PFSK-1 (cell line): Measurements from ENCODE around the gene MED15.

ENCODE experiments used
- POLR2AphosphoS5 ChIP-seq: IDR thresholded peaks from 2 replicates; pipeline ENCODE4 v1.6.1; 2012; ENCODE audit warnings: low read depth, mild to moderate bottlenecking, control low read depth, low read length, moderate library complexity
- TF ChIP-seq, protein P1 (sequence below), 2 experiments: IDR thresholded peaks; 2 replicates each; pipeline versions ENCODE4 v1.6.1 to v1.8.0; 2011 to 2012; ENCODE audit warnings: low read depth in 2 of 2, low read length in 2 of 2, control low read depth in 1 of 2, inconsistent platforms in 1 of 2, mild to moderate bottlenecking in 1 of 2, moderate library complexity in 1 of 2; ENCODE audit not compliant: insufficient read depth in 1 of 2

DNA sequence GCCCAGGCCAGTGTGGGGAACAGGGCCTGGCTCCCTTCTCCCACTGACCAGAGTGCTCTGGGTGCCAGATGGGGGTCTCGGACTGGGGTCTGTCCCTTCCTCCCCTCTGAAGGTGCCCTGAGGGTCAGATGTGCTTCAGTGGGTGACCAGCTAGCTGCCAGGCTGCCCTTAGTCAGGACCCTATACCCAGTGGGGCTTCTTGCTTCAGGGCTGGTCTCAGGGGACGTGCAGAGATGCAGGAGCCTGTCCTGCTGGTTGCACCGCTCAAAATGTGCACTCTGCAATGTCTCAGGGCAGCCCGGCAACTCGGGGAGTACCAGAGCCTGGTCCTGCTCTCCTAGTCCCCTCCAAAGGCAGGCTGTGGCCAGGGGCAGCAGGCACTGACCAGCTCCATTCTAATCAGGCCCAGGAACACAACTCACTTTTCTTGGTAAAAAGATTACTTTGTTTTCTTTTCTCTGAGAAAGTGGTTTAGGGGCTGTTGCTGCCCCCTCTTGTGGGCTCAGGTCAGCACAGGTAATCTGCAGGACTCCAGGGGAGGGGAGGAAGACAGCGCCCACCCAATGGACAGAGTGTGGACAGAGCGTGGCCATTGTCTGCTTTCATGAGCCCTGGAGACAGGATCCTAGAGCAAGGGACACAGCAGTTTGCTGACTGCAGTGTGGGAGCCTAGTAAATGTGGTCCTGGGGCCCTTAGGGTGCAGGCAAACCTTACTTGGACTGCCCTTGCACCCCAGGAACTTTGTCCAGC lies 80.9 kb downstream of the MED15 start:
- TF ChIP-seq POLR2AphosphoS5 = no peak; the same call in 1 of the 2 replicates
- TF ChIP-seq, protein P1, sequence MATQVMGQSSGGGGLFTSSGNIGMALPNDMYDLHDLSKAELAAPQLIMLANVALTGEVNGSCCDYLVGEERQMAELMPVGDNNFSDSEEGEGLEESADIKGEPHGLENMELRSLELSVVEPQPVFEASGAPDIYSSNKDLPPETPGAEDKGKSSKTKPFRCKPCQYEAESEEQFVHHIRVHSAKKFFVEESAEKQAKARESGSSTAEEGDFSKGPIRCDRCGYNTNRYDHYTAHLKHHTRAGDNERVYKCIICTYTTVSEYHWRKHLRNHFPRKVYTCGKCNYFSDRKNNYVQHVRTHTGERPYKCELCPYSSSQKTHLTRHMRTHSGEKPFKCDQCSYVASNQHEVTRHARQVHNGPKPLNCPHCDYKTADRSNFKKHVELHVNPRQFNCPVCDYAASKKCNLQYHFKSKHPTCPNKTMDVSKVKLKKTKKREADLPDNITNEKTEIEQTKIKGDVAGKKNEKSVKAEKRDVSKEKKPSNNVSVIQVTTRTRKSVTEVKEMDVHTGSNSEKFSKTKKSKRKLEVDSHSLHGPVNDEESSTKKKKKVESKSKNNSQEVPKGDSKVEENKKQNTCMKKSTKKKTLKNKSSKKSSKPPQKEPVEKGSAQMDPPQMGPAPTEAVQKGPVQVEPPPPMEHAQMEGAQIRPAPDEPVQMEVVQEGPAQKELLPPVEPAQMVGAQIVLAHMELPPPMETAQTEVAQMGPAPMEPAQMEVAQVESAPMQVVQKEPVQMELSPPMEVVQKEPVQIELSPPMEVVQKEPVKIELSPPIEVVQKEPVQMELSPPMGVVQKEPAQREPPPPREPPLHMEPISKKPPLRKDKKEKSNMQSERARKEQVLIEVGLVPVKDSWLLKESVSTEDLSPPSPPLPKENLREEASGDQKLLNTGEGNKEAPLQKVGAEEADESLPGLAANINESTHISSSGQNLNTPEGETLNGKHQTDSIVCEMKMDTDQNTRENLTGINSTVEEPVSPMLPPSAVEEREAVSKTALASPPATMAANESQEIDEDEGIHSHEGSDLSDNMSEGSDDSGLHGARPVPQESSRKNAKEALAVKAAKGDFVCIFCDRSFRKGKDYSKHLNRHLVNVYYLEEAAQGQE (IDR thresholded peaks at IDR 0.05; ENCODE audit: insufficient read depth in 1 of 2, low read depth in 2 of 2, low read length in 2 of 2) = no peak
